HEK293 (cell line): ENCODE data around the gene CFAP45.
A peak's percentile ranks its signal among the peaks of the same experiment; 100 is the strongest.

Experiments used
- CTCF ChIA-PET: fragments of 350-600 bp; formaldehyde crosslinking; extraction: SDS; loops from one replicate; lab custom pipeline; 2021; ENCODE audit warnings: antibody characterized with exemption; lab: Yijun Ruan, JAX
- POLR2A ChIA-PET: fragments of 300-600 bp; formaldehyde crosslinking; extraction: SDS; loops from one replicate; lab custom pipeline; 2020; ENCODE audit warnings: antibody characterized with exemption, inconsistent platforms; lab: Yijun Ruan, JAX
- H3K27ac ChIP-seq: fragments of 200-500 bp; sonication (Bioruptor generic); 2 replicates; pipeline ENCODE4 v1.5.1; 2014; ENCODE audit warnings: low read depth, low read length, control low read depth, inconsistent platforms; ENCODE audit errors: extremely low read depth
- H3K36me3 ChIP-seq, 2 experiments: fragments of 200-500 bp in 1 of 2; sonication (Bioruptor generic) in 1 of 2; 1 replicate in 1 of 2; 2 replicates in 1 of 2; pipeline ENCODE4 v1.5.1; 2014 to 2017; ENCODE audit warnings: inconsistent platforms in 2 of 2, low read length in 2 of 2; ENCODE audit not compliant: control insufficient read depth in 2 of 2, insufficient read depth in 1 of 2
- H3K4me1 ChIP-seq: fragments of 200-500 bp; sonication (Bioruptor generic); 2 replicates; pipeline ENCODE4 v1.5.1; 2014; ENCODE audit warnings: mild to moderate bottlenecking, low read length, inconsistent platforms; ENCODE audit not compliant: control insufficient read depth, insufficient read depth
- H3K4me3 ChIP-seq: 2 replicates; pipeline ENCODE4 v1.5.1; 2011; ENCODE audit warnings: low read depth, mild to moderate bottlenecking, control low read depth, low read length, moderate library complexity
- H3K9me3 ChIP-seq: fragments of 200-500 bp; sonication (Bioruptor generic); 2 replicates; pipeline ENCODE4 v1.5.1; 2014; ENCODE audit warnings: low read depth, low read length, inconsistent platforms; ENCODE audit not compliant: control insufficient read depth, insufficient read depth
- BCL11B ChIP-seq: fragments of 450-650 bp; formaldehyde crosslinking; IDR thresholded peaks from 2 replicates; pipeline ENCODE4 v1.5.1; 2016; ENCODE audit warnings: low read depth, missing biosample characterization, missing genetic modification characterization
- EGR2 ChIP-seq: fragments of 450-650 bp; formaldehyde crosslinking; IDR thresholded peaks from 2 replicates; pipeline ENCODE4 v1.5.1; 2016; ENCODE audit warnings: low read depth, missing biosample characterization, missing genetic modification characterization
- GLI2 ChIP-seq: fragments of 450-650 bp; formaldehyde crosslinking; IDR thresholded peaks from 2 replicates; pipeline ENCODE4; 2017; ENCODE audit warnings: missing biosample characterization, missing genetic modification characterization, low read depth, borderline replicate concordance
- GLIS1 ChIP-seq: fragments of 450-650 bp; formaldehyde crosslinking; IDR thresholded peaks from 2 replicates; pipeline ENCODE4 v1.5.1; 2016; ENCODE audit warnings: missing biosample characterization, missing genetic modification characterization
- MZF1 ChIP-seq: fragments of 450-650 bp; formaldehyde crosslinking; IDR thresholded peaks from 2 replicates; pipeline ENCODE4 v1.5.1; 2017; ENCODE audit warnings: missing biosample characterization, missing genetic modification characterization, borderline replicate concordance
- REPIN1 ChIP-seq: fragments of 450-650 bp; formaldehyde crosslinking; IDR thresholded peaks from 2 replicates; pipeline ENCODE4 v1.5.1; 2017; ENCODE audit warnings: missing biosample characterization, missing genetic modification characterization, low read depth
- SCRT2 ChIP-seq: fragments of 450-650 bp; formaldehyde crosslinking; IDR thresholded peaks from 2 replicates; pipeline ENCODE4 v1.5.1; 2016; ENCODE audit warnings: missing biosample characterization, missing genetic modification characterization
- ZBTB1 ChIP-seq: fragments of 450-650 bp; formaldehyde crosslinking; IDR thresholded peaks from 2 replicates; pipeline ENCODE4 v1.5.1; 2016; ENCODE audit warnings: missing biosample characterization, missing genetic modification characterization
- ZBTB48 ChIP-seq: fragments of 450-650 bp; formaldehyde crosslinking; IDR thresholded peaks from 2 replicates; pipeline ENCODE4 v1.5.1; 2016; ENCODE audit warnings: missing biosample characterization, missing genetic modification characterization
- ZFHX2 ChIP-seq: fragments of 450-650 bp; formaldehyde crosslinking; conservative IDR thresholded peaks from 2 replicates; pipeline ENCODE4 v1.5.1; 2016; ENCODE audit warnings: missing biosample characterization, missing genetic modification characterization
- ZNF114 ChIP-seq: fragments of 450-650 bp; formaldehyde crosslinking; IDR thresholded peaks from 2 replicates; pipeline ENCODE4 v1.5.0; 2017; ENCODE audit warnings: missing biosample characterization, missing genetic modification characterization
- ZNF2 ChIP-seq: fragments of 450-650 bp; formaldehyde crosslinking; IDR thresholded peaks from 2 replicates; pipeline ENCODE4 v1.5.1; 2016; ENCODE audit warnings: missing biosample characterization, missing genetic modification characterization
- ZNF223 ChIP-seq: fragments of 450-650 bp; formaldehyde crosslinking; IDR thresholded peaks from 2 replicates; pipeline ENCODE4 v1.5.1; 2016; ENCODE audit warnings: missing biosample characterization, missing genetic modification characterization
- ZNF311 ChIP-seq: fragments of 450-650 bp; formaldehyde crosslinking; IDR thresholded peaks from 2 replicates; pipeline ENCODE4 v1.5.1; 2017; ENCODE audit warnings: missing biosample characterization, missing genetic modification characterization, borderline replicate concordance
- ZNF37A ChIP-seq: fragments of 450-650 bp; IDR thresholded peaks from 2 replicates; pipeline ENCODE4 v1.5.1; 2018; ENCODE audit warnings: missing biosample characterization, missing genetic modification characterization
- ZNF416 ChIP-seq: fragments of 450-650 bp; formaldehyde crosslinking; IDR thresholded peaks from 2 replicates; pipeline ENCODE4 v1.5.1; 2016; ENCODE audit warnings: missing biosample characterization, missing genetic modification characterization
- ZNF501 ChIP-seq: fragments of 450-650 bp; formaldehyde crosslinking; IDR thresholded peaks from 2 replicates; pipeline ENCODE4 v1.5.1; 2016; ENCODE audit warnings: missing biosample characterization, missing genetic modification characterization
- ZNF571 ChIP-seq: fragments of 450-650 bp; formaldehyde crosslinking; IDR thresholded peaks from 2 replicates; pipeline ENCODE4 v1.5.0; 2017; ENCODE audit warnings: missing biosample characterization, missing genetic modification characterization
- ZNF660 ChIP-seq: fragments of 450-650 bp; IDR thresholded peaks from 2 replicates; pipeline ENCODE4 v1.5.1; 2018; ENCODE audit warnings: missing biosample characterization, mild to moderate bottlenecking, missing genetic modification characterization
- ZNF707 ChIP-seq: fragments of 450-650 bp; formaldehyde crosslinking; IDR thresholded peaks from 2 replicates; pipeline ENCODE4 v1.5.1; 2016; ENCODE audit warnings: missing biosample characterization, missing genetic modification characterization
- ZNF777 ChIP-seq: fragments of 450-650 bp; formaldehyde crosslinking; IDR thresholded peaks from 2 replicates; pipeline ENCODE4 v1.5.1; 2017; ENCODE audit warnings: missing biosample characterization, missing genetic modification characterization, borderline replicate concordance
- ZNF837 ChIP-seq: fragments of 450-650 bp; formaldehyde crosslinking; IDR thresholded peaks from 2 replicates; pipeline ENCODE4 v1.5.1; 2016; ENCODE audit warnings: missing biosample characterization, missing genetic modification characterization
- TF ChIP-seq, protein P1 (sequence below): fragments of 450-650 bp; formaldehyde crosslinking; IDR thresholded peaks from 2 replicates; pipeline ENCODE4 v1.5.1; 2017; ENCODE audit warnings: missing biosample characterization, missing genetic modification characterization

Gene CFAP45

GRCh38 chr1:159931795-159932173 is 31.8 kb upstream of the CFAP45 start:
- H3K4me3 ChIP-seq = no peak overlapping the region
- POLR2A ChIA-PET = interaction anchor here (1.6 kb wide), 1 partner anchor 14 kb away, joined by 4 read pairs; no protein-coding TSS in a partner anchor
- TF ChIP-seq ZNF501 (tag by site-specific recombination) (no peak), SCRT2 (tag by site-specific recombination) (no peak), ZBTB1 (tag by site-specific recombination) (no peak), BCL11B (tag by site-specific recombination) (no peak), ZNF2 (tag by site-specific recombination) (no peak), ZNF223 (tag by site-specific recombination) (no peak), ZNF311 (tag by site-specific recombination) (no peak), ZNF707 (tag by site-specific recombination) (no peak), REPIN1 (no peak)
- TF ChIP-seq, protein P1, sequence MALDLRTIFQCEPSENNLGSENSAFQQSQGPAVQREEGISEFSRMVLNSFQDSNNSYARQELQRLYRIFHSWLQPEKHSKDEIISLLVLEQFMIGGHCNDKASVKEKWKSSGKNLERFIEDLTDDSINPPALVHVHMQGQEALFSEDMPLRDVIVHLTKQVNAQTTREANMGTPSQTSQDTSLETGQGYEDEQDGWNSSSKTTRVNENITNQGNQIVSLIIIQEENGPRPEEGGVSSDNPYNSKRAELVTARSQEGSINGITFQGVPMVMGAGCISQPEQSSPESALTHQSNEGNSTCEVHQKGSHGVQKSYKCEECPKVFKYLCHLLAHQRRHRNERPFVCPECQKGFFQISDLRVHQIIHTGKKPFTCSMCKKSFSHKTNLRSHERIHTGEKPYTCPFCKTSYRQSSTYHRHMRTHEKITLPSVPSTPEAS = no peak
- no peaks in the 10 kb centered on the region for H3K4me1 ChIP-seq
- CTCF ChIA-PET = interaction anchor here (1.3 to 19.3 kb wide), 2 partner anchors 73 to 133 kb away, joined by 5 to 353 read pairs; no protein-coding TSS in a partner anchor
- H3K27ac ChIP-seq = no peak overlapping the region
- H3K9me3 ChIP-seq = no peaks in the 10 kb centered on the region
- H3K36me3 ChIP-seq = no peaks in the 10 kb centered on the region

- no peak overlapping the region for H3K27ac ChIP-seq
These were observed 31.3 kb upstream of the CFAP45 start for GRCh38 chr1:159931101-159931794.

GRCh38 chr1:159930634-159931033 is 30.7 kb upstream of the CFAP45 start:
- ChIA-PET CTCF (interaction anchor here (0.7 to 19.3 kb wide), 3 partner anchors 74 to 150 kb away, joined by 5 to 353 read pairs (median 5); partner anchors contain the start of gene DUSP23), POLR2A (interaction anchor here (0.6 kb wide), 1 partner anchor 16 kb away, joined by 3 read pairs; no protein-coding TSS in a partner anchor)
- no peaks in the 10 kb centered on the region for H3K36me3 ChIP-seq
- H3K9me3 ChIP-seq = no peaks in the 10 kb centered on the region
- no peak overlapping the region for H3K27ac ChIP-seq
- H3K4me3 ChIP-seq = no peak overlapping the region
- TF ChIP-seq ZNF37A (tag by site-specific recombination) (no peak), ZNF837 (tag by site-specific recombination) (no peak), ZNF416 (tag by site-specific recombination) (no peak), ZNF114 (no peak)
- no peaks in the 10 kb centered on the region for H3K4me1 ChIP-seq

More at GRCh38 chr1:159931101-159931794, 31.3 kb upstream of the CFAP45 start:
- ChIA-PET CTCF (interaction anchor here (0.7 to 19.3 kb wide), 3 partner anchors 74 to 150 kb away, joined by 5 to 353 read pairs (median 5); partner anchors contain the start of gene DUSP23), POLR2A (interaction anchor here (0.6 kb wide), 1 partner anchor 17 kb away, joined by 3 read pairs; no protein-coding TSS in a partner anchor)
- no peaks in the 10 kb centered on the region for H3K4me1 ChIP-seq
- TF ChIP-seq GLI2 (tag by site-specific recombination) (no peak), ZFHX2 (peak; percentile 69; the same call in 1 of the 2 replicates), EGR2 (peak; percentile 76), ZNF777 (tag by site-specific recombination) (no peak)
- no peaks in the 10 kb centered on the region for H3K9me3 ChIP-seq
- no peak overlapping the region for H3K4me3 ChIP-seq
- H3K36me3 ChIP-seq = no peaks in the 10 kb centered on the region

GRCh38 chr1:159930216-159930615 is 30.3 kb upstream of the CFAP45 start:
- Histone ChIP-seq H3K27ac (no peak overlapping the region), H3K9me3 (no peaks in the 10 kb centered on the region), H3K36me3 (no peaks in the 10 kb centered on the region), H3K4me3 (no peak overlapping the region), H3K4me1 (no peaks in the 10 kb centered on the region)
- TF ChIP-seq ZBTB48 (tag by site-specific recombination) = no peak
- peak; percentile 82 for TF ChIP-seq GLIS1 (tag by site-specific recombination)
- no peak for TF ChIP-seq ZNF571 (tag by site-specific recombination)
- TF ChIP-seq MZF1 (tag by site-specific recombination) = no peak
- no peak for TF ChIP-seq ZNF660 (tag by site-specific recombination)
- ChIA-PET CTCF (interaction anchor here (0.7 to 19.3 kb wide), 3 partner anchors 75 to 149 kb away, joined by 5 to 353 read pairs (median 5); partner anchors contain the start of gene DUSP23), POLR2A (interaction anchor here (0.6 kb wide), 1 partner anchor 16 kb away, joined by 3 read pairs; no protein-coding TSS in a partner anchor)
